OCI-LY1 (cell line): ENCODE results near the gene SIN3A.

Experiments
- CTCF ChIP-seq: fragments of 200-600 bp; sonication (generic), shearing (Covaris generic); IDR thresholded peaks from 2 replicates; pipeline ENCODE4 v1.5.1; 2017; ENCODE audit warnings: mild to moderate bottlenecking, antibody characterized with exemption, low read length, moderate library complexity, mixed read lengths
- EZH2 ChIP-seq: fragments of 200-600 bp; sonication (generic), shearing (Covaris generic); IDR thresholded peaks from 2 replicates; pipeline ENCODE4 v1.8.0; 2017; ENCODE audit warnings: borderline replicate concordance, mixed run types, mild to moderate bottlenecking, antibody characterized with exemption, low read length, moderate library complexity, mixed read lengths

GRCh38 chr15:75493732-75494131 lies 42.2 kb upstream of the SIN3A start:
- TF ChIP-seq EZH2 (no peak), CTCF (no peak)
